HG03095 (cell line): ENCODE measurements around the gene TMEM33.

Experiments
- ATAC-seq: cut with Tn5 transposase; IDR thresholded peaks from one replicate; pipeline ENCODE4 v1.9.1; 2021; ENCODE audit warnings: moderate library complexity; ENCODE audit not compliant: unreplicated experiment

TMEM33 gene

DNA sequence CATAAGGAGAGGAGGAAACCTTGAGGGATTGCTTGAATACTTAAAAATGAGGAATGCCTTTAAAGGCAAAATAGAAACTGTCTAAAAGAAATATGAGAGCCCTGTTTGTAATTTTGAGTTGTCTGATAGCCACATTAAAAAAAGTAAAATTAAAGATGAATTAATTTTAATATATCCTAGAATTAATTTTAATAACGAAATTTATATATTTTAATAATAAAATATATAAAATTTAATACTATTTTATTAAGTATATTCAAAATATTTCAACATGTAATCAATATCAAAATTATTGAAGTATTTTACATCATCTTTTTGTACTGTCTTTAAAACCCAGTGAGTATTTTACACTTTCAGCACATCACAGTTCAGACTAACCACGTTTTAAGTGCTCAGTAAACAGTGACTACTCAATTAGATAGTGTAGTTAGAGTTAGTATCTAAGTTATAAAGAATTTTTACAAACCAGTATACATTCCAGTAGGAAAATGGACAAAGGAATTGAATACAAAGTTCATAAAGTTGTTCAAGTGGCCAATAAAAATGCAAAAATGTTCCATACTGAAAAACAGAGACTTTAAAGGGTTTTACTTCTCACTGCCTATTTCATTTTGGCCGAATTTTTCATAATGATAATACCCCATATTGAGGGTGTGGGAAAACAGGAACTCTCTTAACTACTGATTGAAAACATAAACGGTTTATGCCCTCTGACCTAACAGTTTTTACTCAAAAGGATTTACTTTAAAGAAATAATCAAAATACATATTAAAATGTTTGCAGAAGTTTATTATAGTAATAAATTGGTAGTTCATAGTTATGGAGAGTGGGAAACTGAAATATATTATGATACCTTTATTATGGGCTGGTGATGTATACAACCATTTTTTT is 58.0 kb downstream of the TMEM33 start:
- ATAC-seq: no peak

DNA sequence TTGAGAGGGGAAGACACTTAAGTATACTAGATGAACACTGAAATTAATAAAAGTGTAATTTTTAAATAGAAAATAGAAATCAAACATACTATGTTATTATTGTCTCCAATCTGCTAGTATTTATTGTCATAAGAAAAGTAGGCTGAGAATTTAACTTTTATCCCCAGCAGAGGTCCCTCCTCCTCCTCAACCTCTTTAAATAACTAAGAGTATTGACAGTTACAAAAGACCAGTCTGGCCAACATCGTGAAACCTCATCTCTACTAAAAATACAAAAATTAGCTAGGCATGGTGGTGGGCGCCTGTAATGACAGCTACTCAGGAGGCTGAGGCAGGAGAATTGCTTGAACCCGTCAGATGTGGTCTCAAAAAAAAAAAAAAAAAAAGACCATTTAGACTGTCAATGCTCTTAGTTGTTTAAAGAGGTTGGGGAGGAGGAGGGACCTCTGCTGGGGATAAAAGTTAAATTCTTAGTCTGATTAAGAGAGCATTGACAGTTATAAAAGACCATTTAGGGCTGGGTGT is 59.3 kb downstream of the TMEM33 start:
- ATAC-seq: no peak

DNA sequence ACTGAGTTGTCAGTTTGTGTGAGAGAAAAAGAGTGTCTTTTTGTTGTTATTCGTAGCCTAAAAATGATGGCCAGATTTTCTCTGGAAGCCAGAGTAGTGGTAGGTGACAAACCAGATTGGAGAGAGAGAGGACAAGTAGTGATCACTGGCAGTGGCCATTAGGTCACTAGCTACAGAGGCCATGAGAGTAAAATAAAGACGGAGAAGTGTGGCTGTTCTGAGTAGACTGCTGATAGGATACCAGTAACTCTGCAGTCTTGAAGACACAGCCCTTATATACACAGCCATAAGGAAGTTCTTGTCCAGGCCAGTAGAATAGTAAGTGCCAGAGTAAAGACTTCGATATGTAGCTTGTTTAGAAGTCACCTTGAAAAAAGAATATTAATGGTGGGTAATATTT is 62.8 kb downstream of the TMEM33 start:
- ATAC-seq: no peak

DNA sequence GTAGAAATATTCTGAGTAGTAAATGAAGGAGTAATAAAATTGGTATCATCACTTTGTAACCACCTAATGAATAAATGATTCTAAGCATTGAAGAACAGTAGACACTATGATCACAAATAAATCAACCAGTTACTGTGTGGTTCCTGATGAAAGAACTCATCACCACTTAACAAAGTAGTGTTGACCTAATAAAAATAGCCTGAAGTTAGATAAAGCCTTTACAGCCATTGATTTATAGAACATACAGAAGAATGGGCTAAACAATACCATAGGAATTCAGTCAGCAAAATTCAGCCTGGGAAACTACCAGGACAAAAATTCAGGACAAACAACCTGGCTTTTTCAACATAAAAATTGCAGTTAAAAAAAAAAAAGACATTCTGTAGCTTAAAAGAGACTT is 64.1 kb downstream of the TMEM33 start:
- no peak for ATAC-seq

DNA sequence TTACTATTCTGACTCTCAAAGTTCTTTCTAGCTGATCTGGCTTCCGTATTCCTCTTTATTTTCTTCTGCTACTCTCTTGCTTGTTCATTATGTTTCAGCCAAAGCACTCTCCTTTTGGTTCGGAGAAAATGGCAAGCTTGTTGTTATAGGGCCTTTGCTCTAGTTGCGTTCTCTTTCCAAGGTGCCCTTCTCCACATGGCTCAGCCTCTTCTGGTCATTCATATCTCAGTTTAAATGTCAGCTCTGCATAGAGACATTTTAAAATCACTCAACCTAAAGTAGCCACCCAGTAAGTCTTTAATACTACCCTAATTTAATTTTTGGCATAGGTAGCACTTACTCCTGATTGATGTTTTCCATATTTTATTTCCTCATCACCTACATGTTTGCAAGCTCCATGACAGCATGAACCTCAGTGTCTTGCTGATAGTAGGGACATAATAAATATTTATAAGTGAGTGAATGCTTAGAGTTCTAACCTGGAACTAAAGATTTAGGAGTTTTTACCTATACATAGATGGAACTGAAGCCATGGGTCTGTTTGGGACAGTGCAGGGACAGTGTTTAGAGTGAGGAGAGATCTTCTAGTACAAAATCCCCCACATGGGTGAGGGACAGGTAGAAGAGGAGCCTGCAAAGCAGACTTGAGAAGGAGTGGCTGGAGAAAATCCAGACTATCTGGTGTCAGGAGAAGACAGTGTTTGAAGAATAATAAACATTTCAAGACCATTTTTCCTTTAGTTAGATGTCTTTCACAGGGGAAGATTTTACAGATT is 73.0 kb downstream of the TMEM33 start:
- ATAC-seq: no peak
